ENCODE data around the gene MYO15A. TPM values are rescaled to one million over a fixed set of nuclear protein-coding genes. Genes with fewer than 3 reads are reported as not detected.

MYO15A gene
- total RNA-seq, 1 experiment from 2014 or later = 0.28 TPM

DNA sequence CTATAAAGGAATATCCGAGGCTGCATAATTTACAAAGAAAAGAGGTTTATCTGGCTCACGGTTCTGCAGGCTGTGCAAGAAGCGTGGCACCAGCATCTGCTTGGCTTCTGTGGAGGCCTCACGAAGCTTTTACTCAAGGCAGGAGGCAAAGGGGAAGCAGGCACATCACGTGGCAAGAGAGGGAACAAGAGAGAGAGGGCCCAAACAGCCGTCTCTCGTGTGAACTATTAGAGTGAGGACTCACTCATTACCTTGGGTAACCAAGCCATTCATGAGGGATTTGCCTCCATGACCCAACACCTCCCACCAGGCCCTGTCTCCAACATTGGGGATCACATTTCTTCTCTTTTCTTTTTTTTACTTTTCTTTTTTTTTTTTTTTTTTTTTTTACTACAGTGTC is 67.6 kb downstream of the MYO15A start:
- no peaks in the 10 kb centered on the region for H3K36me3 ChIP-seq (ENCODE audit: insufficient read depth, low read length, poor library complexity, severe bottlenecking)
- DNase-seq (ENCODE audit: low spot score) = no peak
- H3K27me3 ChIP-seq (replicated peaks; ENCODE audit: insufficient read depth, low read depth, low read length, poor library complexity) = no peaks in the 10 kb centered on the region
- no TSS peak for BruUV-seq (replicated peaks)
- no peak overlapping the region for H3K4me3 ChIP-seq (ENCODE audit: low read depth, low read length, poor library complexity, severe bottlenecking)
- no peak overlapping the region for H3K27ac ChIP-seq (ENCODE audit: low read depth, low read length, poor library complexity, severe bottlenecking)
- no peaks in the 10 kb centered on the region for H3K4me1 ChIP-seq (ENCODE audit: insufficient read depth, low read length, poor library complexity, severe bottlenecking)
- no peak for TF ChIP-seq EZH2 (IDR thresholded peaks at IDR 0.05; ENCODE audit: borderline replicate concordance, low read depth, low read length, poor library complexity, severe bottlenecking)
- TF ChIP-seq, protein P1, sequence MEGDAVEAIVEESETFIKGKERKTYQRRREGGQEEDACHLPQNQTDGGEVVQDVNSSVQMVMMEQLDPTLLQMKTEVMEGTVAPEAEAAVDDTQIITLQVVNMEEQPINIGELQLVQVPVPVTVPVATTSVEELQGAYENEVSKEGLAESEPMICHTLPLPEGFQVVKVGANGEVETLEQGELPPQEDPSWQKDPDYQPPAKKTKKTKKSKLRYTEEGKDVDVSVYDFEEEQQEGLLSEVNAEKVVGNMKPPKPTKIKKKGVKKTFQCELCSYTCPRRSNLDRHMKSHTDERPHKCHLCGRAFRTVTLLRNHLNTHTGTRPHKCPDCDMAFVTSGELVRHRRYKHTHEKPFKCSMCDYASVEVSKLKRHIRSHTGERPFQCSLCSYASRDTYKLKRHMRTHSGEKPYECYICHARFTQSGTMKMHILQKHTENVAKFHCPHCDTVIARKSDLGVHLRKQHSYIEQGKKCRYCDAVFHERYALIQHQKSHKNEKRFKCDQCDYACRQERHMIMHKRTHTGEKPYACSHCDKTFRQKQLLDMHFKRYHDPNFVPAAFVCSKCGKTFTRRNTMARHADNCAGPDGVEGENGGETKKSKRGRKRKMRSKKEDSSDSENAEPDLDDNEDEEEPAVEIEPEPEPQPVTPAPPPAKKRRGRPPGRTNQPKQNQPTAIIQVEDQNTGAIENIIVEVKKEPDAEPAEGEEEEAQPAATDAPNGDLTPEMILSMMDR (conservative IDR thresholded peaks at IDR 0.05; ENCODE audit: low read depth, low read length) = no peak
- ChIA-PET CTCF (no interaction called here), POLR2A (ENCODE audit: low non-redundant PET) (no interaction called here)
- no peaks in the 10 kb centered on the region for H3K9me3 ChIP-seq (ENCODE audit: low read depth, low read length, poor library complexity, severe bottlenecking)
- intact Hi-C loops (cut with micrococcal nuclease; ENCODE audit: unreplicated experiment) = no loop called here

DNA sequence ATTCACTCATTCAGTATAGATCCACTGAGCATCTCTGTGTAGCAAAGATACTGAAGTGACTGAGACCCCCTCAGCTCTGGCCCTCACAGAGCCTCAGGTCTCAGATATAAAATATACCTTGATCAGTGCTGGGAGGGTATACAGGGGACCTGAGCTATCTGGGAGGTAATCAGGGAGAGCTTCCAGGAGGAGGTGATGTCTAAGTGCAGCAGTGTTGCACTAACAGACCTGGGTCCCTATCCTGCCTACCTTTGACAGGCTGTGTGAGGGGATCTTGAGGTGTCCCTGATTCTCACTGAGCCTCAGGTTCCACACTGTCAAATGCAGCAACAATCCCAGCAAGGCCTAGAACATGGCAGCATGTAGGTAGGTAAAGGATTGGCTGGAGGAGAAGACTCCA is 68.6 kb downstream of the MYO15A start:
- TF ChIP-seq, protein P1 (conservative IDR thresholded peaks at IDR 0.05; ENCODE audit: low read depth, low read length) = no peak
- TF ChIP-seq EZH2 (IDR thresholded peaks at IDR 0.05; ENCODE audit: borderline replicate concordance, low read depth, low read length, poor library complexity, severe bottlenecking) = no peak
- no TSS peak for BruUV-seq (replicated peaks)

DNA sequence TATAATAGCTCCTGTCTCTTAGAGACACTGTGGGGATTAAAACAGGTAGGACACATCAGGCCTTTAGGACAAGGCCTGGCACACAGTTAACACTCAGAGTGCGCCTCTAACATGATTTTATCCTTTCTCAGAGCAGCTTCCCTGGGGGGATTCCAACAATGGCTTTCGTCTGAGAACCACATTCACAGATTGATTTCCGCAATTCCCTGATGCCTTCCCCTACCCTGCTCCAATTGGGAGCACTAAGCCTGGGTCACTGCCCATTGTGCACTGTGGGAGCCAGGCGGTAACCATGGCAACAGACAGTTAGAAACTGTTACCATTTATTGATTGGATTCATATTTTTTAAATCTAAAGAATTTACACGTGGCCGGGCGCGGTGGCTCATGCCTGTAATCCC is 69.2 kb downstream of the MYO15A start:
- H3K36me3 ChIP-seq (ENCODE audit: insufficient read depth, low read length, poor library complexity, severe bottlenecking) = no peaks in the 10 kb centered on the region
- H3K4me3 ChIP-seq (ENCODE audit: low read depth, low read length, poor library complexity, severe bottlenecking) = no peak overlapping the region
- H3K9me3 ChIP-seq (ENCODE audit: low read depth, low read length, poor library complexity, severe bottlenecking) = no peaks in the 10 kb centered on the region
- CTCF ChIA-PET = no interaction called here
- peaks cover 7% of the 10 kb centered on the region for H3K4me1 ChIP-seq (ENCODE audit: insufficient read depth, low read length, poor library complexity, severe bottlenecking)
- POLR2A ChIA-PET (ENCODE audit: low non-redundant PET) = interaction anchor here (0.5 kb wide), 1 partner anchor 66 kb away, joined by 4 read pairs; no protein-coding TSS in a partner anchor
- no peak overlapping the region for H3K27ac ChIP-seq (ENCODE audit: low read depth, low read length, poor library complexity, severe bottlenecking)
- no TSS peak for BruUV-seq (replicated peaks)
- no peak for DNase-seq (ENCODE audit: low spot score)
- no peak for TF ChIP-seq EZH2 (IDR thresholded peaks at IDR 0.05; ENCODE audit: borderline replicate concordance, low read depth, low read length, poor library complexity, severe bottlenecking)
- TF ChIP-seq, protein P1 (conservative IDR thresholded peaks at IDR 0.05; ENCODE audit: low read depth, low read length) = no peak
- H3K27me3 ChIP-seq (replicated peaks; ENCODE audit: insufficient read depth, low read depth, low read length, poor library complexity) = no peaks in the 10 kb centered on the region
- intact Hi-C loops (cut with micrococcal nuclease; ENCODE audit: unreplicated experiment) = no loop called here

More for the DNA sequence above, 68.6 kb downstream of the MYO15A start:
- DNase-seq (ENCODE audit: low spot score) = no peak
- intact Hi-C loops (cut with micrococcal nuclease; ENCODE audit: unreplicated experiment) = no loop called here
- H3K27me3 ChIP-seq (replicated peaks; ENCODE audit: insufficient read depth, low read depth, low read length, poor library complexity) = no peaks in the 10 kb centered on the region
- H3K4me1 ChIP-seq (ENCODE audit: insufficient read depth, low read length, poor library complexity, severe bottlenecking) = peaks cover 2% of the 10 kb centered on the region
- H3K27ac ChIP-seq (ENCODE audit: low read depth, low read length, poor library complexity, severe bottlenecking) = no peak overlapping the region
- H3K4me3 ChIP-seq (ENCODE audit: low read depth, low read length, poor library complexity, severe bottlenecking) = no peak overlapping the region
- CTCF ChIA-PET = no interaction called here
- H3K9me3 ChIP-seq (ENCODE audit: low read depth, low read length, poor library complexity, severe bottlenecking) = no peaks in the 10 kb centered on the region
- POLR2A ChIA-PET (ENCODE audit: low non-redundant PET) = interaction anchor here (0.5 kb wide), 1 partner anchor 66 kb away, joined by 4 read pairs; no protein-coding TSS in a partner anchor
- H3K36me3 ChIP-seq (ENCODE audit: insufficient read depth, low read length, poor library complexity, severe bottlenecking) = no peaks in the 10 kb centered on the region
